HEK293T (cell line): ENCODE results near the gene GHRHR.

ENCODE experiments used
- BHLHE40 ChIP-seq: fragments of 450-650 bp; IDR thresholded peaks from 2 replicates; pipeline ENCODE4 v1.6.1; 2016; ENCODE audit warnings: mild to moderate bottlenecking, moderate library complexity, borderline replicate concordance
- ELF4 ChIP-seq: fragments of 450-650 bp; IDR thresholded peaks from 2 replicates; pipeline ENCODE4 v1.6.1; 2017; ENCODE audit warnings: antibody characterized with exemption
- FOXA1 ChIP-seq: fragments of 450-650 bp; IDR thresholded peaks from 2 replicates; pipeline ENCODE4 v1.6.1; 2016; ENCODE audit warnings: mild to moderate bottlenecking
- FOXK2 ChIP-seq: fragments of 450-650 bp; IDR thresholded peaks from 2 replicates; pipeline ENCODE4 v1.6.1; 2016; ENCODE audit warnings: mild to moderate bottlenecking
- FOXM1 ChIP-seq: fragments of 450-650 bp; IDR thresholded peaks from 2 replicates; pipeline ENCODE4 v1.6.1; 2017; ENCODE audit warnings: mild to moderate bottlenecking, borderline replicate concordance
- HDGF ChIP-seq: fragments of 450-650 bp; IDR thresholded peaks from 2 replicates; pipeline ENCODE4 v1.6.1; 2017; ENCODE audit warnings: antibody characterized with exemption, borderline replicate concordance
- SP1 ChIP-seq: fragments of 450-650 bp; IDR thresholded peaks from 2 replicates; pipeline ENCODE4 v1.6.1; 2017
- TF ChIP-seq, protein P1 (sequence below): fragments of 450-650 bp; IDR thresholded peaks from 2 replicates; pipeline ENCODE4 v1.6.1; 2016

DNA sequence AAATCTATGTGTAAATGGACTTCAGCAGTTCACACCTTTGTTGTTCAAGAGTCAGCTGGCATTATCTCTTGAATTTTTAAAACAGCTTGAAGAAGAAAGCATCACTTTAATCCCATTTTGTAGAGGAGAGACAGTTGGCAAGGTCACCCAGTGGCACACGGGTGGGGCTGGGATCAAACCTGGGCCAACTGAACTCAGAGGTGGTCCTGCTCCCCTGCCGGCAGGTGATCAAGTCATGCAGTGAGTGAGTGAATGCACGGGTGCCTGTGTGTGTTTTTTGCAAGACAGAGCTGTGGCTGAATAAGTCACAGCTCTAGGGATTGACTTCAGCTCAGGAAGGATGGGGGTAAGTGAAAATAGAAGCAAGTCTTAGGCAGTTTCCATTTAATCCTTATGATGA lies 9.5 kb downstream of the GHRHR start:
- no peak for TF ChIP-seq BHLHE40
- no peak for TF ChIP-seq FOXM1
- TF ChIP-seq, protein P1, sequence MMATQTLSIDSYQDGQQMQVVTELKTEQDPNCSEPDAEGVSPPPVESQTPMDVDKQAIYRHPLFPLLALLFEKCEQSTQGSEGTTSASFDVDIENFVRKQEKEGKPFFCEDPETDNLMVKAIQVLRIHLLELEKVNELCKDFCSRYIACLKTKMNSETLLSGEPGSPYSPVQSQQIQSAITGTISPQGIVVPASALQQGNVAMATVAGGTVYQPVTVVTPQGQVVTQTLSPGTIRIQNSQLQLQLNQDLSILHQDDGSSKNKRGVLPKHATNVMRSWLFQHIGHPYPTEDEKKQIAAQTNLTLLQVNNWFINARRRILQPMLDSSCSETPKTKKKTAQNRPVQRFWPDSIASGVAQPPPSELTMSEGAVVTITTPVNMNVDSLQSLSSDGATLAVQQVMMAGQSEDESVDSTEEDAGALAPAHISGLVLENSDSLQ, result no peak
- no peak for TF ChIP-seq FOXA1
- no peak for TF ChIP-seq ELF4
- TF ChIP-seq SP1, result no peak
- no peak for TF ChIP-seq FOXK2
- TF ChIP-seq HDGF, result no peak
